ENCODE data around the gene TMEM236. TPM values are rescaled to one million over a fixed set of nuclear protein-coding genes. Genes with fewer than 3 reads are reported as not detected.

TMEM236 gene
- total RNA-seq, 2 experiments from 2014 or later = 0.05 to 0.06 TPM

- ChIA-PET POLR2A (no interaction called here), CTCF (no interaction called here)
- H3K9me3 Mint-ChIP-seq = no peaks in the 10 kb centered on the region
- Histone ChIP-seq H3K36me3 (ENCODE audit: insufficient read depth, low read length) (no peaks in the 10 kb centered on the region), H3K4me1 (ENCODE audit: insufficient read depth, low read length) (no peaks in the 10 kb centered on the region), H3K4me3 (ENCODE audit: low read length) (no peak overlapping the region), H3K27me3 (ENCODE audit: control insufficient read depth in 1 of 2, insufficient read depth in 2 of 2, low read length in 2 of 2) (peaks cover 0 to 4% of the 10 kb centered on the region in 2 experiments), H3K27ac (ENCODE audit: low read depth in 1 of 2, low read length in 2 of 2) (no peak overlapping the region), H3K9me3 (ENCODE audit: control insufficient read depth in 1 of 2, insufficient read depth in 1 of 2, low read length in 2 of 2) (no peaks in the 10 kb centered on the region)
- DNase-seq (no peak), ATAC-seq (ENCODE audit: poor library complexity) (no peak)
- H3K4me1 Mint-ChIP-seq (ENCODE audit: low read depth) = no peaks in the 10 kb centered on the region
- intact Hi-C loops (cut with DNase I, micrococcal nuclease) = no loop called here
- H3K27ac Mint-ChIP-seq = no peak overlapping the region
- no peaks in the 10 kb centered on the region for H3K36me3 Mint-ChIP-seq (ENCODE audit: low read depth)
- H3K4me3 Mint-ChIP-seq = no peak overlapping the region
- peaks cover 11% of the 10 kb centered on the region for H3K27me3 Mint-ChIP-seq
- no peak for TF ChIP-seq CTCF (IDR thresholded peaks at IDR 0.05)
Measured at GRCh38 chr10:17820943-17821342, 68.9 kb downstream of the TMEM236 start.

GRCh38 chr10:17821893-17822292, 69.9 kb downstream of the TMEM236 start:
- Mint-ChIP-seq H3K4me1 (ENCODE audit: low read depth) (no peaks in the 10 kb centered on the region), H3K36me3 (ENCODE audit: low read depth) (no peaks in the 10 kb centered on the region), H3K4me3 (no peak overlapping the region), H3K27ac (no peak overlapping the region), H3K9me3 (no peaks in the 10 kb centered on the region), H3K27me3 (peaks cover 11% of the 10 kb centered on the region)
- Histone ChIP-seq H3K36me3 (ENCODE audit: insufficient read depth, low read length) (no peaks in the 10 kb centered on the region), H3K4me3 (ENCODE audit: low read length) (no peak overlapping the region), H3K27ac (ENCODE audit: low read depth in 1 of 2, low read length in 2 of 2) (no peak overlapping the region), H3K4me1 (ENCODE audit: insufficient read depth, low read length) (no peaks in the 10 kb centered on the region), H3K9me3 (ENCODE audit: control insufficient read depth in 1 of 2, insufficient read depth in 1 of 2, low read length in 2 of 2) (no peaks in the 10 kb centered on the region), H3K27me3 (ENCODE audit: control insufficient read depth in 1 of 2, insufficient read depth in 2 of 2, low read length in 2 of 2) (no peaks in the 10 kb centered on the region)
- DNase-seq (no peak), ATAC-seq (ENCODE audit: poor library complexity) (no peak)
- ChIA-PET POLR2A (no interaction called here), CTCF (no interaction called here)
- intact Hi-C loops (cut with DNase I, micrococcal nuclease) = no loop called here
- TF ChIP-seq CTCF (IDR thresholded peaks at IDR 0.05) = no peak

GRCh38 chr10:17831341-17831740, 79.3 kb downstream of the TMEM236 start:
- no peak for TF ChIP-seq CTCF (IDR thresholded peaks at IDR 0.05)
- ATAC-seq (ENCODE audit: poor library complexity) = no peak
- ChIA-PET CTCF (no interaction called here), POLR2A (no interaction called here)
- Histone ChIP-seq H3K4me1 (ENCODE audit: insufficient read depth, low read length) (no peaks in the 10 kb centered on the region), H3K27ac (ENCODE audit: low read depth in 1 of 2, low read length in 2 of 2) (no peak overlapping the region), H3K9me3 (ENCODE audit: control insufficient read depth in 1 of 2, insufficient read depth in 1 of 2, low read length in 2 of 2) (peaks cover 0 to 4% of the 10 kb centered on the region in 2 experiments), H3K4me3 (ENCODE audit: low read length) (no peak overlapping the region), H3K27me3 (ENCODE audit: control insufficient read depth in 1 of 2, insufficient read depth in 2 of 2, low read length in 2 of 2) (peaks cover 0 to 8% of the 10 kb centered on the region in 2 experiments), H3K36me3 (ENCODE audit: insufficient read depth, low read length) (no peaks in the 10 kb centered on the region)
- H3K27ac Mint-ChIP-seq = no peak overlapping the region
- no peak overlapping the region for H3K4me3 Mint-ChIP-seq
- intact Hi-C loops (cut with DNase I, micrococcal nuclease) = no loop called here
- no peaks in the 10 kb centered on the region for H3K9me3 Mint-ChIP-seq
- no peaks in the 10 kb centered on the region for H3K4me1 Mint-ChIP-seq (ENCODE audit: low read depth)
- peak in 1 of 14 experiments; percentile 16 for DNase-seq
- H3K27me3 Mint-ChIP-seq = peaks cover 11% of the 10 kb centered on the region
- no peaks in the 10 kb centered on the region for H3K36me3 Mint-ChIP-seq (ENCODE audit: low read depth)

Data from CD4-positive, alpha-beta T cell (primary cell).